HG02642 (cell line): ENCODE measurements around the gene DHX35.
"Not testable (repeated sequence)": the region's sequence is repeated elsewhere in the genome, so short reads cannot be mapped to it uniquely, and the experiment has no call there.

ENCODE experiments used
- ATAC-seq: cut with Tn5 transposase; IDR thresholded peaks from one replicate; pipeline ENCODE4 v1.9.1; 2021; ENCODE audit warnings: mild to moderate bottlenecking; ENCODE audit not compliant: unreplicated experiment, poor library complexity

Gene DHX35

DNA sequence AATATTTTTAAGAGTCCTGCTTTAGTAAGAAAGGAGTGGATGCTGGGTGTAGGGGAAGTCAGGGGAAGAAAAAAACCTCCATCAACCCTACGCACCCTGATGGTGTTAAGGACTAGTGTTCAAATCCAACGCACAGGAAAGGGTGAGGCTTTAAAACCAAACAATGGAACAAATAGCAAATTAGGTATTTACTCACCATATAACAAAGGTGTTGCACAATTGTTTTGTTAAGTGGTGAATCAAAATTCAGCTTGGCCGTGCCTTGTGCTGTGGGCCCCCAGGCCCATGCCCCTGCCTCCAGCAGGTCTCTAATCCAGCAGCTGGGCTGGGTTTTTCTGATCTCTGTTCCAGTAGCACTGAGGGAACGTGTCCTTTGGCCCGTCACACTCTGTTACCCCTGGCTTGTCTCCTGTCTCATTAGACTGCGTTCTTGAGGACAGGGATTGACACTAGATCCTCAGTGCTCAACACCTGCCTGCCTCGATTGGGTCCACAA lies 24.1 kb upstream of the DHX35 start:
- ATAC-seq, result no peak

DNA sequence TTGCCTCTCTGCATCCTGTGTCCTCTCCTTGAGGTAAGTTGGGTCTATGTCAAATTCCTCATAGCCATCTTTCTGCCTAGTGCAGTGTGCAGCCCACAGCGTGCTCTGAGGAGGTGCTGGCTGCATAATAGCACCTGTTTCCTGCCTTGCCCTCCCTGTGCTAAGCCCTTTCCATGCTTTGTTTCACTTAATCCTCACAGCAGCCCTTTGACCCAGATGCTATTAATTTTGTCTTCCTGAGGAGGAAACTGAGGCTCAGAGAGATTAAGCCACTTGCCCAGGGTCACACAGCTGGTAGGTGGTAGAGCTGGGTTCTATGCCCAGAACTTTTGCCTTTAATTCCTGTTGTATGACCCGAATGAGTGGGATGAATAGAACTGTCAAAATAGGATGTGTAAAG lies 22.5 kb upstream of the DHX35 start:
- no peak for ATAC-seq

DNA sequence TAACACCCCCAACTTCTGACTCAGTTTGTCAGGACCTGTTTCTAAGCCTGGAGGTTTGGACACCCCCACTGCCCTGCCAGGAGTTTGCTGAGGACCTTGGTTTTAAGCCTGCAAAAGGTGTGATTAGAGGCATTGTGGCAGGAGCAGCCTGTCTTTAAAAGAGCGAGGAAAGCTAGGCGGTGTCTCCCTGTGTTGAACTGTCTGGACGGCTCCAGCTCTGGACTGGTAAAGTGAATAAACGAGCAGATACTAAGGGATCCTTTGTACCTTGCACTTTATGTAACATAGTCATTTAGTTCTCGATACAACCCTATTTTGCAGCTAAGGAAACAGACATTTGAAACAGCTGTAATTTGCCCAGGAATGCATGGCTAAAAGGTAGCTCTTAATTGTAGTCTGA lies 21.5 kb upstream of the DHX35 start:
- no peak for ATAC-seq

DNA sequence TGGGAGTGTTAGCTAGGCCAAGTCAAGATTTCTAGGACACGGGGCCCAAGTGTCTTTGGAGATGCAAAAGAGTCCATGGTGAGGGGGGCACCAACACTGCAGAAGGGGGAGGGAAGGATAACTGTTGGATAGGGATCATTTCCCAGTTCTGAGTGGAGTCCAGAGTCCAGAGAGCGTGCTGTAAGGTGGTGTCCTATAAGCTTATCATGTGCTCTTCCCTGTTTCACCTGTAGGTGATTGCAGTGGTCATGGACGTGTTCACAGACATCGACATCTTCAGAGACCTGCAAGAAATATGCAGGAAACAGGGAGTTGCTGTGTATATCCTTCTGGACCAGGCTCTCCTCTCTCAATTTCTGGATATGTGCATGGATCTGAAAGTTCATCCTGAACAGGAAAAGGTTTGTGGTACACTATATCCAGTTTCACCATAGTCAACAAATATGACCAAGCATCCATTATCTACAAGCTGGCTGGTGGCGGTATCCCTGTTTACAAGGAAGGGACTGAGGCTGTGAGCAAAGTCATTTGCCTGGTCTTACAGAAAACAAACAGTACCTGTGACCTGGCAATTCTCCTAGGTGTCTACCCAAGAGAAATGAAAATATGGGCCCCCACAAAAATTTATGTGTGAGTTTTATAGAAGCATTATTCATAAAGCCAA lies 20.3 kb upstream of the DHX35 start:
- no peak for ATAC-seq

DNA sequence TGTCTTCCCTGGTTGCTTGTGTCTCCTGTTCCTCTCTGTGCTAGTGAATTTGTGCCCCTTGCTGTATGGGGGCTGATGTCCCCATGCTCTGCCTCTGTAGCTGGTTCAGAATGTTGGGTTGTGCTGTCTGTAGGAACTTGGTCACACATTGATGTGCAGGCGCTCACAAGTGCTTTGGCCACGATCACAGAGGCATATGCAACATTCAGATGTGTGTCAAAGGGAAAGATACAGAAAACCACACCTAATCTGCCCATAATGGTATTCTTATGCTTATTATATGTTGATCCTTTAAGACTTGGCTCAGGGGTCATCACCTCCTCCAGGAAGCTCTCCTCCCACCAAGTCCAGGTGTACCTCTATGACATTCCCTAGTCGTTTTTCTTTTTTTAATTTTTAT lies 17.1 kb upstream of the DHX35 start:
- no peak for ATAC-seq

DNA sequence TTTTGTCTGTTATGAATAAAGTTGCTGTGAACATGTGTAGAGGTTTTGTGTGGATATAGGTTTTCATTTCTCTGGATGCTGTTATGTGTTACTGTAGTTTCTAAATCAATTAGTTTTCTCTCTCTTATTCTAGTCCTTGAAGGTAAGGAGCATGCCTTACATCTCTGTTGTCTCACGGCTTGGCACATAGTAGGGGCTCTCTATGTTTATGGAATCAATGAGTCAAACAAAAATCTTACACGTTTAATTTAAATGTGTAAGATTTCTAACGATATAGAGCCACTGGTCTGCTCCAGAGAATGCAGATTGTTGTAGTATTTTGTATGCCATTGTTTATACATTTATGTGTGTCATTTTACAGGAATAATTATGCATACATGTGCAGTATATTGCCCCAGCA lies 15.3 kb upstream of the DHX35 start:
- ATAC-seq, result no peak

DNA sequence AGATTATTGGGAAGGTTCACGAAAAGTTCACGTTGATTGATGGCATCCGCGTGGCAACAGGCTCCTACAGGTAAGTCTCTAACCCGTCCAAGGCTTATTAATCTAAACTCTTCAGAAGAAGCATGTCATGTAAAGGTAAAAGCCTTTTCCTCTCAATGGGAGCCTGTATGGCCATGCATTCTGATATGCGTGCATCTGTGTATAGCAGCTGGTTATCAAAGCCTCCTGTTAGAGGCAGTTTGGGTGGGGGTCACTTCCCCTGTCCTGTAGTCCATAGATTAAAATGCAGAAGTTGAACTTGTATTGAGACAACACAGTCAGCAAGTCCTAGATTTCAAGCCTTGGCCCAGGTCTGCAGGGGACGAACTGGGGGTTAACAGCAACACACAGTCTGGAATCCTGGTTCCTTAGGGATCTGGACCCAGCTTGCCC lies 14.2 kb upstream of the DHX35 start:
- no peak for ATAC-seq

DNA sequence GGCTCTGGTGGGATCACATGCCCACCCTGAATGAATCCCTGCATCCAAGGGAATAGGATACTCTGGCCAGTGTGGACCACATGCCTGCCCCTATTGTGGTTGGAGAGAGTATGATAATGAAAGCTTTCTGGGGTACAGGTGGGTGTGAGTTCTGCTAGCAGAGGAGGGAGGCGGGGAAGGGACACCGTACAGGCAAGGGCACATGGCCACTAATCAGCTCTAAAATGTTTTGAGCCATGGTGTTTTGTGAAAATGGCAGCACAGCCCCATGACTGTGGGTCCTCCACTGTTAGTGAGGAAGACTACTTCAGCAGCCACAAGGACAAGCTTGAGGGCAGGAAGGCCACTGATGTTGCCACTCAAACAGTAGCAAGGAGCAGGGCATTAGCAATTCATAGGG lies 11.9 kb upstream of the DHX35 start:
- ATAC-seq, result no peak

DNA sequence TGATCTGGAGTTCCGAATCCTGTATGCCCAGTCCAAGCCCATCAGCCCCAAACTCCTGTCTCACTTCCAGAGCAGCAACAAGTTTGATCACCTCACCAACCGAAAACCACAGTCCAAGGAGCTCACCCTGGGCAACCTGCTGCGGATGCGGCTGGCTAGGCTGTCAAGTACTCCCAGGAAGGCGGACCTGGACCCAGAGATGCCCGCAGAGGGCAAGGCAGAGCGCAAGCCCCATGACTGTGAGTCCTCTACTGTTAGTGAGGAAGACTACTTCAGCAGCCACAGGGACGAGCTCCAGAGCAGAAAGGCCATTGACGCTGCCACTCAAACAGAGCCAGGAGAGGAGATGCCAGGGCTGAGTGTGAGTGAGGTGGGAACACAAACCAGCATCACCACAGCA lies 10.5 kb upstream of the DHX35 start:
- no peak for ATAC-seq

DNA sequence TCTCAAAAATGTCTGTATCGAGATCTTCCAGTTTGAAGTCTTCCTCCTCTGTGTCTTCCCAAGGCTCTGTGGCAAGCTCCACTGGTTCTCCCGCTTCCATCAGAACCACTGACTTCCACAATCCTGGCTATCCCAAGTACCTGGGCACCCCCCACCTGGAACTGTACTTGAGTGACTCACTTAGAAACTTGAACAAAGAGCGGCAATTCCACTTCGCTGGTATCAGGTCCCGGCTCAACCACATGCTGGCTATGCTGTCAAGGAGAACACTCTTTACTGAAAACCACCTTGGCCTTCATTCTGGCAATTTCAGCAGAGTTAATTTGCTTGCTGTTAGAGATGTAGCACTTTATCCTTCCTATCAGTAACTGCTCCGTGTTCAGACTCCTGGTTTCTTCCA lies 10.0 kb upstream of the DHX35 start:
- no peak for ATAC-seq

DNA sequence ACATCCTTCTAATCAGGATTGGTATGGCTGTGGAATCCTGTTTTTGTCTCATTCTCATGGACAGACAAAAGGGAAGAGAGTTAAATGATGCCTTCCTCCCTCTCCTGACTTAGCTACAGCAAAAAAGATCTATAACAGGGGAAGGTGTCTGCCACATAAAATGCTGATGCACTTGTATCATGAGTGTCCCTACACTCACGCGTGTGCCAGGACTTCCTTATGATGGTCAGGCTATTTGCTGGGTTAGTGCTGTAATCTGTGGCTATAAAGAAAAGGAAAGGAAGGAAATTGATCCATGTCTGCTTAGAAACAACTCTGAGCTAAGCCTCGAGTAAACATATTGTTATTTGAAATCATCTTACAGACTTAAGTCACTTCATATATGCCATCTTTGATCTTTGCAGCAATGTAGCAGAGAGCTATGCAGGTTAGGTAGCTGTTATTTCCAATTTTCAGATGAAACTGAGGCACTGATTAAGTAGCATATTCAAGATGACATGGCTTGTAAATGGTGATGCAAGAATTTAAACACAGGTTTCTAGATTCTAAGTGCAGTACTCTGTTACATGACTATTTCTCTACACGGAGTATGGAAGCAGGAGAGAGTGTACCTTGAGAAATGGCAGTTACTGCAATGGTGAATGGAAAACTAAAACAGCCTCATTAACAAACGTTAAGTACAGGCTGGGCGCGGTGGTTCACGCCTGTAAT lies 8.4 kb upstream of the DHX35 start:
- ATAC-seq, result no peak

DNA sequence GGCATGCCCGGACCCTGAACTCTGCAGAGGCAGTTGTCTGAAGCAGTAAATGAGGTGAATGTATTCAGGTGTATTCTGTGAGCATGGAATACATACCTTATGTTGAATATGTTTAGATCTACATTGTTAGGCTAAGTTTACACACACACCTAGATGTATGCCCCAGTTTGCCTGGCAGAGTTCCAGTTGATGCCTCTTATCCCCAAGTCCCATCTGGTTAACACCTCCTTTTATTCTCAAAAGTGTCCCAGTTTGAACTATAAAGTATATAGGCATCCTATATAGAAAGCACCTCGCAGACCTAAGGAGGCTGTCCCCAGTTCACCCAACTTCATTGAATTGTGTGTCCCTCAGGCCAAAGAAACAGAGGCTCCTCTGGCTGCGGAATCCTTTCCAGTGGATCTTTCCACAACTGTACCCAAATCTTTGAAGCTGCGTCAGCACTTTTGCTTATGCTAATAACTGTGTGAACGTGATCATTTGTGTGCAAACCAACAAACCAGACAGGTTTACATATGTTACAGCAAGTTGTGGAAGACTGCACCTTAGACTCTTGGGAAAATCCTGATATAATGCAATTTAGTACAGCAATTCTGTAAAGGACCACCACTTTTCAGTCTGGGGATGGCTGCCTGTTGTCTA lies 4.8 kb upstream of the DHX35 start:
- ATAC-seq, result no peak

DNA sequence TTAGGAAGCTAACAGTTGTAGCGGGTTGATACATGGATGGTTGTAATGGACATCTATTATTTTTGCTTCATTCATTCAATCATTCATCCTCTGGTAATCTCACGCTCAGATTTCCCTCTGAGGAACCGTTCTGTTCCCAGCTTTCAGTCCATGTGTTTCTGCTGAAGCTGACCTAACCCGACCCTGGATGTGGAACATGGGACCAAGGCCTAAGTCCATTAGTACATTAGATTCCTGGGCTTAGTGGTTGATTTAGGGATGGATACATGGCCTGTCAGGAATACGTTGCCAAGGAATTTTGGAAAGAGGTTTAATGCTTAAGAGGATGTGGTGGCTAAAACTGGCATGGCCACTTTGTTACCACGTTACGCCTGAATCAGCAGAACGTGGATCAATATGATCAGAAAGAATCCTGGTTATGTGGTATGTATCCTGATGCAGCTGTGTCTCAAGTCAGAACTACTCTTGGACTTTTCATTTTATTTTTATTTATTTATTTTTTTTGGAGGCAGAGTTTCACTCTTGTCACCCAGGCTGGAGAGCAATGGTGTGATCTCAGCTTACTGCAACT lies 4.1 kb upstream of the DHX35 start:
- no peak for ATAC-seq

DNA sequence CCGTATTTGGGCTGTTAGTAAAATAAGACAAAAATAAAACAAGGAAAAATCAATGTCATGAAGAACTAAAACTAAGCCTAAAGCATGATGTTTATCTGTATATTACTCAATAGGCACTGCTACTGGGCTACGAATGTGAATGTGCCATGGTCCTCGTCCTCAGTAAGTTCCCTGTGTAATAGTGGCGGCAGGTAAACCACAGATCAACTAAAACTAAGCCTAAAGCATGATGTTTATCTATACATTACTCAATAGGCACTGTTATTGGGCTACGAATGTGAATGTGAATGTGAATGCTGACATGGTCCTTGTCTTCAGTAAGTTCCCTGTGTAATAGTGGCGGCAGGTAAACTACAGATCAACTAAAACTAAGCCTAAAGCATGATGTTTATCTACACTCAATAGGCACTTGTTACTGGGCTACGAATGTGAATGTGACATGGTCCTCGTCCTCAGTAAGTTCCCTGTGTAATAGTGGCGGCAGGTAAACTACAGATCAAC lies 1.9 kb upstream of the DHX35 start:
- not testable (repeated sequence) for ATAC-seq

DNA sequence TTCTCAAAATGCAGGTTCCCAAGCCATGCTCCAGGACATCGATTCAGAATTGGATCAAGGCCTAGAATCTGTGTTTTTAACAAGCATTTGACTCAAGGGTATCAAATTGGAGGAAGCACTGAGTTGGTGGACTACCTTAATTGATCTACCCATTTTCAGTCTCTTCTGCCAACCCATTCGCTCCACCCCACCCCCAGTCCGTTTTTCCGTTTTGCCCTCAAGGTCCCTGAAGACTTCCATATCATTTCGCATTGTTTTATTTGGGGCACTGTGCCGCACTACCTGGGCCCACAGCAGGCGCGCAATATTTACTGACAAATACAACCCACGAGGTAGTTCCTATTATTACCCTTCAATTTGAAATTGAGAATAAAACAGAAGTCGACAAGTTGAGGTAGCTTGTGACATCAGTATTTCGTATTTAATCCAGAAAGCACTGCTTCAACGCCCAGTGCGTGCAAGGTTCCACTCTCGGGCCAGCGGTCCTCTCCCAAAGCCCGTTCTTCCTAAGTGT lies 557 bp upstream of the DHX35 start:
- ATAC-seq, result no peak

DNA sequence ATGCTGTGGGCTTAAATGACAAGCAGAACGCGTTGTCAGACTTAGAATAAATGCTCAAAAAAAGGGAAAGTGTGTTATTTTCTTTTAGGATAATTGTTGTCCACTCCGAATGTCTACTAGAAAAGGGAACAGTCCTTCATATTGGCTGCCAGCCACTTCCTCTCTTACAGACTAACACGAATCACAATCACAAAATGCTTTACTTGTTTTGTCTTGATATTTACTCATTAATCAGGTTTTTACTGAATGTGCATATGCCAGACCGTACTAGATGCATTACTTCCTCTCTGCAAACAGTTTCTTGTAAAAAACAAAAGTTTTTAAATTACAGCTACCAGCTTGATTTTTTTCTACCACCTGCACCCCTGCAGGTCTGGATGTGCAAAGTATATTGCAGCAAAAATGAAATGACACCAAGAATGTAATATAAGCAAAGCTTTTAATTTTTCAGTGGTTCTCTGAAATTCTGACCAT lies 821 bp downstream of the DHX35 start:
- no peak for ATAC-seq

DNA sequence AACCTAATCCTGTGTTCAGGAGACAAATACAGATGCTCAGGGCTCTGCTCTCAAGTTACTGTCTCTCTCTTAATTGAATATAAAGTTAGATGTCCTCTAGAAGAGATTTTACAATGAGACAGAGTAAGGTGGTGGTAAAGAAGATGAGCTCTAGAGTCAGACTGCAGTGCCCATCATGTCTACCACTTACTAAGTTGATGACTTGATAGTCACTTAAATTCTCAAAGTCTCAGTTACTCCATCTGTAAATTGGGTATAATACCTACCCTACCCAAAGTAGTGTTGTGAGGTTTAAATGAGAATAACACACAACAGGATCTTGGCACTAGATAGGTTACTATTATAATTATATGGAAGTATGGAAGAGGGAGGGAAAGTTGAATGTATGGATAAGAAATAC lies 1.6 kb downstream of the DHX35 start:
- no peak for ATAC-seq

DNA sequence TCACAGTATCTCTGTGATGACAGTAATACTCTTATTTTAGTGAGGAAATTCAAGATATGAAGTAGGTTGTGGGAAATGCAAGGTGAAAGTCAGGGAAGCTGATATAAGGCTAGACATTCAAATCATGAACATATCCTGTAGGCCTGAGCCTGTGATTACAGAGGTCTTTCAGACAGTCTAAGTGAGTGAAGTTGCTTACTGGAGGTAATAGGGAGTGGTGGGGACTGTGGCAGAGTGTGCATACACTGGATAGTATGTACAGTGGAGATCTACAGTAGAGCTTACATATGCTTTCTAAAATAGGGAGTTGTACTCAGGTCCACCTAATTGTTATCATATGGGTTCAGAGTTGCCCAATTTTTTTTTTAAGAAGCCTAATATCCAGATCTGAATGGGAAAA lies 3.1 kb downstream of the DHX35 start:
- ATAC-seq, result no peak

DNA sequence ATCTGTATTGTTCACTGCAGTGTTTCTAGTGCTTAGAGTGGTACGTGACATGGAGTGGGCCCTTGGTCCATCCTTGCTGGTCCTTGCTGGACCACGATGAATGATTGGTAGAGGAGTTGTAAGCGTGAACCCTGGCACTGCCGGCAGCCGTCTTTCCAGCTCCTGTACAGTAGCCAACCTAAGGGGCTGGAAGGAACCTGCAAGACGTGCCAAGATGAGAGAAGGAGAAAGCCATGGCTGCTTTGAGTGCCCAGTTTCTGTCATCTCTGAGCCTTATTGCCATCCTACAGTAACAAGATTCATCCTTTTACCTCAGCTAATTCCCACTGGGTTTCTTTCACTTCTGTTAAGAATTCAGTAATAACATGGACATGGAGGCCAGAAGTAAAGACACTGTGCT lies 5.9 kb downstream of the DHX35 start:
- ATAC-seq, result no peak

DNA sequence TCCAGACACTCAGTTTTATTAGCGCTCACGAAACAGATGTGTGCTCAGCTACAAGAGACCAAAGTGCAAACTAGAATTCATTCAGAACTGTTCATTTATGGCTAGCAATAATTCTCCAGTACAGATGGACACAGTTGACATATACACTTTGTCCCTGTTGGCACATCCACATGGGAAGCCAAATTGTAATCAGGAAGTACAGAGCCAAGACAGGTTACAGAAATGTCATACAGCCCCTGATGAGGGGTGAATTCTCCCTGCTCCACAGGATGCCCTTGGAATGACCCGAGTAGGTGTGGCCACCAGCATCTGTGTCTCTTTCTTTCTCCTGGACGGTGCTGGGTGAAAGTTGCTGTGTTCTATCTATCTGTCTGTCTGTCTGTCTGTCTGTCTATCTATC lies 7.6 kb downstream of the DHX35 start:
- no peak for ATAC-seq

DNA sequence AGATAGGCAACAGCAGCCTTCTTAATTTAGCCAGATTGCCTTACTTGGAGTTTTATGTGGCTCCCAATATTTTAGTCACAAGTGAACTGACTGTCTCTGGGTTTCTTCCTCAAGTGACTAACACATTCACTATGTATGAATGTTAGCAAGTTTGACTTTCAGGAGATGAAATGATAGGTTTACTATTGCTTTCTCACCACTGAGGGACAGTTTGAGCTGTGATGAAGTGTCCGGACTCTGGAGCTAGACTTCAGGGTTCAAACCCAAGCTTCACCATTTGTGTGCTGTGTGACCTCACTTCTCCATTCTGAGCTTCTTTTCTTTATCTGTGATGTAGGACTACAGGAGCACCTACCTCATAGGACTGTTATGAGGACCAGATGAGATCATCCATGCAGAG lies 8.2 kb downstream of the DHX35 start:
- ATAC-seq, result no peak
